ENCODE results near the gene PXDN.

The PXDN gene

DNA sequence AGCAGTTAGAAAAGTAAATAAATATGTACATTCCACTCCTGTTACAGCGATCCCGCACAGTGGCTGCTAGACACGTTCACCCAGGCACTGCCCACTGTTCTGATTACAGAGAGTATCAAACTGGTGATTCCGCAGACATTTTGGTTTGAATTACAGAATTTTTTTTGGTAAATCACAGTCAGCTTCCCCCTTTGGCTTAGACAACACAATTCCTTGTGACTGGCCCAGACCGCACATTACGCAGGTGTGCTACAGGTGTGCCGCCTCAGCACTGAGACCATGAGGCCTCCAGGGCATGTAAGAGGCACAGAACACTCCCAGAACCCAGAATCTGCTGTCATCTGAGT lies 112.3 kb downstream of the PXDN start:
- Histone ChIP-seq H3K36me3 (ENCODE audit: insufficient read depth, low read length) (no peaks in the 10 kb centered on the region), H3K27ac (ENCODE audit: low read length) (no peak overlapping the region), H4K20me1 (ENCODE audit: insufficient read depth, low read length) (no peaks in the 10 kb centered on the region), H3K4me1 (ENCODE audit: insufficient read depth, low read length) (no peaks in the 10 kb centered on the region), H3K4me2 (ENCODE audit: insufficient read depth, low read length) (no peak overlapping the region), H3K9me3 (ENCODE audit: insufficient read depth, low read length, severe bottlenecking) (no peaks in the 10 kb centered on the region), H3K9ac (ENCODE audit: low read depth, low read length) (no peak overlapping the region), H3K4me3 (ENCODE audit: low read depth in 1 of 2, low read length in 2 of 2) (no peak overlapping the region), H3K79me2 (ENCODE audit: insufficient read depth, low read length) (no peaks in the 10 kb centered on the region), H3K27me3 (ENCODE audit: insufficient read depth, low read length, poor library complexity) (peaks cover 17% of the 10 kb centered on the region), H2AFZ (ENCODE audit: low read depth, low read length) (no peak overlapping the region)
- no peak for ATAC-seq (ENCODE audit: insufficient read depth, low read depth)
- no peak for TF ChIP-seq EZH2 (IDR thresholded peaks at IDR 0.05; ENCODE audit: borderline replicate concordance, low read depth, low read length, severe bottlenecking)
- TF ChIP-seq, protein P1, sequence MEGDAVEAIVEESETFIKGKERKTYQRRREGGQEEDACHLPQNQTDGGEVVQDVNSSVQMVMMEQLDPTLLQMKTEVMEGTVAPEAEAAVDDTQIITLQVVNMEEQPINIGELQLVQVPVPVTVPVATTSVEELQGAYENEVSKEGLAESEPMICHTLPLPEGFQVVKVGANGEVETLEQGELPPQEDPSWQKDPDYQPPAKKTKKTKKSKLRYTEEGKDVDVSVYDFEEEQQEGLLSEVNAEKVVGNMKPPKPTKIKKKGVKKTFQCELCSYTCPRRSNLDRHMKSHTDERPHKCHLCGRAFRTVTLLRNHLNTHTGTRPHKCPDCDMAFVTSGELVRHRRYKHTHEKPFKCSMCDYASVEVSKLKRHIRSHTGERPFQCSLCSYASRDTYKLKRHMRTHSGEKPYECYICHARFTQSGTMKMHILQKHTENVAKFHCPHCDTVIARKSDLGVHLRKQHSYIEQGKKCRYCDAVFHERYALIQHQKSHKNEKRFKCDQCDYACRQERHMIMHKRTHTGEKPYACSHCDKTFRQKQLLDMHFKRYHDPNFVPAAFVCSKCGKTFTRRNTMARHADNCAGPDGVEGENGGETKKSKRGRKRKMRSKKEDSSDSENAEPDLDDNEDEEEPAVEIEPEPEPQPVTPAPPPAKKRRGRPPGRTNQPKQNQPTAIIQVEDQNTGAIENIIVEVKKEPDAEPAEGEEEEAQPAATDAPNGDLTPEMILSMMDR (IDR thresholded peaks at IDR 0.05; ENCODE audit: borderline replicate concordance, extremely low read depth, low read length, poor library complexity, severe bottlenecking) = no peak
- no peak for DNase-seq

- H3K9ac ChIP-seq (ENCODE audit: low read depth, low read length) = no peak overlapping the region
- no peak overlapping the region for H3K27ac ChIP-seq (ENCODE audit: low read length)
- H3K36me3 ChIP-seq (ENCODE audit: insufficient read depth, low read length) = no peaks in the 10 kb centered on the region
- H3K27me3 ChIP-seq (ENCODE audit: insufficient read depth, low read length, poor library complexity) = peaks cover 17% of the 10 kb centered on the region
- DNase-seq (no peak), ATAC-seq (ENCODE audit: insufficient read depth, low read depth) (no peak)
- no peak overlapping the region for H2AFZ ChIP-seq (ENCODE audit: low read depth, low read length)
- TF ChIP-seq EZH2 (IDR thresholded peaks at IDR 0.05; ENCODE audit: borderline replicate concordance, low read depth, low read length, severe bottlenecking) = no peak
- TF ChIP-seq, protein P1 (IDR thresholded peaks at IDR 0.05; ENCODE audit: borderline replicate concordance, extremely low read depth, low read length, poor library complexity, severe bottlenecking) = no peak
- no peak overlapping the region for H3K4me2 ChIP-seq (ENCODE audit: insufficient read depth, low read length)
- no peak overlapping the region for H3K4me3 ChIP-seq (ENCODE audit: low read depth in 1 of 2, low read length in 2 of 2)
- no peaks in the 10 kb centered on the region for H4K20me1 ChIP-seq (ENCODE audit: insufficient read depth, low read length)
- no peaks in the 10 kb centered on the region for H3K9me3 ChIP-seq (ENCODE audit: insufficient read depth, low read length, severe bottlenecking)
- H3K79me2 ChIP-seq (ENCODE audit: insufficient read depth, low read length) = no peaks in the 10 kb centered on the region
- no peaks in the 10 kb centered on the region for H3K4me1 ChIP-seq (ENCODE audit: insufficient read depth, low read length)
These were observed 112.9 kb downstream of the PXDN start for GRCh38 chr2:1631292-1632001.

DNA sequence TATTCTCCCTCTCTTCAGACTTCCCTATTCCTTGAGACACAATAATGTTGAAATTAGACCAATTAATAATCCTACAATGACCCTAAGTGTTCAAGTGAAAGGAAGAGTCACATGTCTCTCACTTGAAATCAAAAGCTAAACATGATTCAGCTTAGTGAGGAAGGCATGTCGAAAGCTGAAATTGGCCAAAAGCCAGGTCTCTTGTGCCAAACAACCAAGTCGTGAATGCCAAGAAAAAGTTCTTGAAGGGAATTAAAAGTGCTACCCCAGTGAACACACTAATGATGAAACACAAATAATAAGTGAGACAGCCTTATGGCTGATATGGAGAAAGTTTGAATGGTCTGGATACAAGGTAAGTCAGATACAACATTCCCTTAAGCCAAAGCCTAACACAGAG lies 115.4 kb downstream of the PXDN start:
- H3K36me3 ChIP-seq (ENCODE audit: insufficient read depth, low read length) = no peaks in the 10 kb centered on the region
- DNase-seq = no peak
- H2AFZ ChIP-seq (ENCODE audit: low read depth, low read length) = no peak overlapping the region
- no peaks in the 10 kb centered on the region for H3K4me1 ChIP-seq (ENCODE audit: insufficient read depth, low read length)
- no peak overlapping the region for H3K4me2 ChIP-seq (ENCODE audit: insufficient read depth, low read length)
- H3K9me3 ChIP-seq (ENCODE audit: insufficient read depth, low read length, severe bottlenecking) = no peaks in the 10 kb centered on the region
- no peaks in the 10 kb centered on the region for H3K79me2 ChIP-seq (ENCODE audit: insufficient read depth, low read length)
- ATAC-seq (ENCODE audit: insufficient read depth, low read depth) = no peak
- no peak overlapping the region for H3K27ac ChIP-seq (ENCODE audit: low read length)
- no peaks in the 10 kb centered on the region for H4K20me1 ChIP-seq (ENCODE audit: insufficient read depth, low read length)
- H3K9ac ChIP-seq (ENCODE audit: low read depth, low read length) = no peak overlapping the region
- TF ChIP-seq, protein P1 (IDR thresholded peaks at IDR 0.05; ENCODE audit: borderline replicate concordance, extremely low read depth, low read length, poor library complexity, severe bottlenecking) = no peak
- TF ChIP-seq EZH2 (IDR thresholded peaks at IDR 0.05; ENCODE audit: borderline replicate concordance, low read depth, low read length, severe bottlenecking) = no peak
- H3K4me3 ChIP-seq (ENCODE audit: low read depth in 1 of 2, low read length in 2 of 2) = no peak overlapping the region
- peaks cover 17% of the 10 kb centered on the region for H3K27me3 ChIP-seq (ENCODE audit: insufficient read depth, low read length, poor library complexity)
